ENCODE results near the gene AP1G1. TPM values are rescaled to one million over a fixed set of nuclear protein-coding genes. Genes with fewer than 3 reads are reported as not detected.

Gene AP1G1
- total and polyA plus RNA-seq, 10 of the 15 experiments (the other 5 are each of a cell fraction or from before 2014, with no cell fraction given): 5.9 to 83.7 (median 47.8) TPM

DNA sequence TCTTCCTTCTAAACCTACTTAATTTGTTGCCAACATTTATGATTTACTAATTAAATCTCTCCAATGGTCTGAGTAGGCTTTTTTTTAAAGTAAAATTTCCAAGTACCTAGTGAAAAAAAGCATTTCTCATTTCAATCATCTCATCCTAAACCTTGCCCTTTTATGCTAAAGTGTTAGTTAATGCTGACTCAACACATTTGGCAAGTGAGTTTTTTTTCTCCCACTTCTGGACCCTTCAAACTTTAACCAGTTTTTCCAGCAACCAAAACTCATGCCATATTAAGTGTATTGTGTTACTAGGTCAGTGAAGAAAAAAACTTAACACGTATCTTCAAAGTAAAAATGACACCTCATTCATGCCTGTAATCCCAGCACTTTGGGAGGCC, 5.3 kb downstream of the AP1G1 start (continued):
- TF ChIP-seq TCF3 (IDR thresholded peaks at IDR 0.05; ENCODE audit: borderline replicate concordance, insufficient read depth, low read depth, low read length) (no peak), NFXL1 (IDR thresholded peaks at IDR 0.05; ENCODE audit: borderline replicate concordance) (no peak), HDGF (IDR thresholded peaks at IDR 0.05) (no peak)

- RAD21 ChIA-PET (ENCODE audit: unreplicated experiment): no interaction called here
- Histone ChIP-seq H3K79me2 (ENCODE audit: control insufficient read depth, insufficient read depth, low read length) (peaks cover 53% of the 10 kb centered on the region), H3K9me3 (replicated peaks; ENCODE audit: control insufficient read depth, insufficient read depth, low read length) (no peaks in the 10 kb centered on the region), H3K27me3 (replicated peaks in 1 of 2; ENCODE audit: control insufficient read depth in 2 of 2, insufficient read depth in 2 of 2, low read length in 1 of 2) (no peaks in the 10 kb centered on the region), H3K4me2 (ENCODE audit: control insufficient read depth, insufficient read depth) (no peak overlapping the region), H3K27ac (ENCODE audit: control insufficient read depth, insufficient read depth) (no peak overlapping the region), H3K36me3 (ENCODE audit: control insufficient read depth in 2 of 2, insufficient read depth in 2 of 2, low read length in 1 of 2) (peaks cover 0 to 16% of the 10 kb centered on the region in 2 experiments; a peak in 2 of 4 replicates), H3K4me3 (no peak overlapping the region), H4K20me1 (ENCODE audit: control insufficient read depth, insufficient read depth) (no peaks in the 10 kb centered on the region), H2AFZ (ENCODE audit: control insufficient read depth, low read depth, low read length) (no peak overlapping the region), H3K4me1 (ENCODE audit: control insufficient read depth, insufficient read depth, low read length) (no peaks in the 10 kb centered on the region), H3K9ac (ENCODE audit: control insufficient read depth, insufficient read depth, low read length) (no peak overlapping the region)
- CTCF ChIA-PET: no interaction called here
- POLR2A ChIA-PET: no interaction called here
- no TSS peak for BruUV-seq (replicated peaks)
- WGBS (ENCODE audit: insufficient coverage, insufficient replicate concordance, low lambda C conversion rate, missing lambda C conversion rate): 96% methylated on average over 2 of the region's 2 CpGs
- intact Hi-C loops (cut with micrococcal nuclease; ENCODE audit: unreplicated experiment): no loop called here
- in situ Hi-C loops (cut with MboI): no loop called here
- DNase-seq (ENCODE audit: low read depth, low spot score) (no peak), ATAC-seq (no peak), FAIRE-seq (no peak)
- SMC1A ChIA-PET (ENCODE audit: uncharacterized antibody, unreplicated experiment): interaction anchor here (2.0 kb wide), 1 partner anchor 12 kb away, joined by 9 read pairs; no protein-coding TSS in a partner anchor
- no peak for TF ChIP-seq ZNF24 (IDR thresholded peaks at IDR 0.05)
- TF ChIP-seq SUPT20H (IDR thresholded peaks at IDR 0.05; ENCODE audit: borderline replicate concordance, control insufficient read depth, low read depth, low read length): no peak
- TF ChIP-seq MYC (IDR thresholded peaks at IDR 0.05; ENCODE audit: insufficient read depth, insufficient read length, insufficient replicate concordance, low read length, severe bottlenecking): no peak
- TF ChIP-seq SMARCA5 (IDR thresholded peaks at IDR 0.05): no peak
- no peak for TF ChIP-seq RBBP5 (conservative IDR thresholded peaks at IDR 0.05)
- TF ChIP-seq PAX5 (IDR thresholded peaks at IDR 0.05; ENCODE audit: borderline replicate concordance, low read depth, low read length): no peak
- TF ChIP-seq POLR2AphosphoS5 (IDR thresholded peaks at IDR 0.05; ENCODE audit: low read length): no peak
- TF ChIP-seq, protein P1, sequence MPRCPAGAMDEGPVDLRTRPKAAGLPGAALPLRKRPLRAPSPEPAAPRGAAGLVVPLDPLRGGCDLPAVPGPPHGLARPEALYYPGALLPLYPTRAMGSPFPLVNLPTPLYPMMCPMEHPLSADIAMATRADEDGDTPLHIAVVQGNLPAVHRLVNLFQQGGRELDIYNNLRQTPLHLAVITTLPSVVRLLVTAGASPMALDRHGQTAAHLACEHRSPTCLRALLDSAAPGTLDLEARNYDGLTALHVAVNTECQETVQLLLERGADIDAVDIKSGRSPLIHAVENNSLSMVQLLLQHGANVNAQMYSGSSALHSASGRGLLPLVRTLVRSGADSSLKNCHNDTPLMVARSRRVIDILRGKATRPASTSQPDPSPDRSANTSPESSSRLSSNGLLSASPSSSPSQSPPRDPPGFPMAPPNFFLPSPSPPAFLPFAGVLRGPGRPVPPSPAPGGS (IDR thresholded peaks at IDR 0.05; ENCODE audit: borderline replicate concordance, insufficient read depth, low read depth, low read length, poor library complexity, severe bottlenecking): no peak
- TF ChIP-seq ATF7 (IDR thresholded peaks at IDR 0.05; ENCODE audit: low read depth): no peak
- TF ChIP-seq POU2F2 (IDR thresholded peaks at IDR 0.05; ENCODE audit: borderline replicate concordance, low read depth, low read length): no peak
- TF ChIP-seq TARDBP (IDR thresholded peaks at IDR 0.05; ENCODE audit: borderline replicate concordance): no peak
- TF ChIP-seq PML (IDR thresholded peaks at IDR 0.05; ENCODE audit: low read length): no peak
- no peak for TF ChIP-seq RB1 (IDR thresholded peaks at IDR 0.05; ENCODE audit: borderline replicate concordance)
- TF ChIP-seq, protein P2, sequence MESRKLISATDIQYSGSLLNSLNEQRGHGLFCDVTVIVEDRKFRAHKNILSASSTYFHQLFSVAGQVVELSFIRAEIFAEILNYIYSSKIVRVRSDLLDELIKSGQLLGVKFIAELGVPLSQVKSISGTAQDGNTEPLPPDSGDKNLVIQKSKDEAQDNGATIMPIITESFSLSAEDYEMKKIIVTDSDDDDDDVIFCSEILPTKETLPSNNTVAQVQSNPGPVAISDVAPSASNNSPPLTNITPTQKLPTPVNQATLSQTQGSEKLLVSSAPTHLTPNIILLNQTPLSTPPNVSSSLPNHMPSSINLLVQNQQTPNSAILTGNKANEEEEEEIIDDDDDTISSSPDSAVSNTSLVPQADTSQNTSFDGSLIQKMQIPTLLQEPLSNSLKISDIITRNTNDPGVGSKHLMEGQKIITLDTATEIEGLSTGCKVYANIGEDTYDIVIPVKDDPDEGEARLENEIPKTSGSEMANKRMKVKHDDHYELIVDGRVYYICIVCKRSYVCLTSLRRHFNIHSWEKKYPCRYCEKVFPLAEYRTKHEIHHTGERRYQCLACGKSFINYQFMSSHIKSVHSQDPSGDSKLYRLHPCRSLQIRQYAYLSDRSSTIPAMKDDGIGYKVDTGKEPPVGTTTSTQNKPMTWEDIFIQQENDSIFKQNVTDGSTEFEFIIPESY (IDR thresholded peaks at IDR 0.05): no peak
- TF ChIP-seq ZBED1 (IDR thresholded peaks at IDR 0.05; ENCODE audit: borderline replicate concordance): no peak
These were observed 12.0 kb downstream of the AP1G1 start for GRCh38 chr16:71796501-71797097.
